Vagina (tissue), 2 donors: ENCODE results near the gene MYL5.

Source experiments
- CTCF ChIP-seq, 3 experiments: fragments of 450-650 bp in 2 of 3; fragments of 200-600 bp in 1 of 3; sonication (generic) in 1 of 3; IDR thresholded peaks; one replicate each; pipeline ENCODE4 v1.5.1; 2017 to 2019; ENCODE audit warnings: antibody characterized with exemption in 3 of 3, mild to moderate bottlenecking in 2 of 3, moderate library complexity in 2 of 3
- POLR2AphosphoS5 ChIP-seq, 2 donors: sonication (generic); formaldehyde crosslinking; IDR thresholded peaks; one replicate each; pipeline ENCODE4 v1.9.0; 2017; ENCODE audit warnings: antibody characterized with exemption in 2 of 2, mild to moderate bottlenecking in 2 of 2, low read depth in 1 of 2; ENCODE audit not compliant: insufficient read depth in 1 of 2

GRCh38 chr4:629636-629914, 44.8 kb upstream of the MYL5 start:
- TF ChIP-seq POLR2AphosphoS5 (IDR thresholded peaks at IDR 0.05; ENCODE audit: insufficient read depth in 1 of 2, low read depth in 1 of 2): no peak
- TF ChIP-seq CTCF (IDR thresholded peaks at IDR 0.05): no peak
